GM12878 (cell line): Measurements from ENCODE around the gene ARHGAP26. TPM values are rescaled to one million over a fixed set of nuclear protein-coding genes. Genes with fewer than 3 reads are reported as not detected.

Experiments used
- ASH2L ChIP-seq: fragments of 300-600, 200-600 bp; sonication (generic); IDR thresholded peaks from 2 replicates; pipeline ENCODE4 v1.6.1; 2017; ENCODE audit warnings: low read depth, mild to moderate bottlenecking, borderline replicate concordance
- BCL11A ChIP-seq: IDR thresholded peaks from 2 replicates; pipeline ENCODE4 v1.6.1; 2011; ENCODE audit warnings: low read depth, low read length
- EP300 ChIP-seq, 2 experiments: fragments of 150-350 bp in 1 of 2; IDR thresholded peaks; 2 replicates each; pipeline ENCODE4 v1.6.1; 2011 to 2012; ENCODE audit warnings: low read depth in 2 of 2, low read length in 2 of 2, borderline replicate concordance in 1 of 2, improper control_type of control experiment in 1 of 2, inconsistent platforms in 1 of 2; ENCODE audit not compliant: control insufficient read depth in 1 of 2
- HDAC2 ChIP-seq: fragments of 200-600 bp; sonication (generic); IDR thresholded peaks from 2 replicates; pipeline ENCODE4 v1.6.1; 2017
- HDAC6 ChIP-seq: fragments of 200-600 bp; sonication (generic); IDR thresholded peaks from one replicate; pipeline ENCODE4 v1.8.0; 2017; ENCODE audit warnings: antibody characterized with exemption; ENCODE audit not compliant: unreplicated experiment
- JUND ChIP-seq: IDR thresholded peaks from 2 replicates; pipeline ENCODE4 v1.6.1; 2012; ENCODE audit warnings: low read depth, mild to moderate bottlenecking, low read length, improper control_type of control experiment, moderate library complexity
- MYB ChIP-seq: fragments of 150-350 bp; IDR thresholded peaks from 2 replicates; pipeline ENCODE4 v1.6.1; 2014; ENCODE audit warnings: mild to moderate bottlenecking, low read depth, low read length, borderline replicate concordance
- NFIC ChIP-seq: IDR thresholded peaks from 2 replicates; pipeline ENCODE4 v1.6.1; 2012; ENCODE audit warnings: low read depth, mild to moderate bottlenecking, inconsistent platforms, low read length, moderate library complexity
- NFYB ChIP-seq: IDR thresholded peaks from 2 replicates; pipeline ENCODE4 v1.6.1; 2011; ENCODE audit warnings: low read depth, mild to moderate bottlenecking, low read length, improper control_type of control experiment, moderate library complexity; ENCODE audit not compliant: insufficient read depth
- RCOR1 ChIP-seq: conservative IDR thresholded peaks from 2 replicates; pipeline ENCODE4 v1.6.1; 2012; ENCODE audit warnings: low read depth, low read length, improper control_type of control experiment
- RELA ChIP-seq: fragments of 450-650 bp; IDR thresholded peaks from 2 replicates; pipeline ENCODE4 v1.8.0; 2014; ENCODE audit warnings: borderline replicate concordance; ENCODE audit not compliant: partially characterized antibody
- SIX5 ChIP-seq: IDR thresholded peaks from 2 replicates; pipeline ENCODE4 v1.6.1; 2011; ENCODE audit warnings: mild to moderate bottlenecking, low read depth, low read length, moderate library complexity; ENCODE audit not compliant: severe bottlenecking
- ZNF207 ChIP-seq: fragments of 450-650 bp; IDR thresholded peaks from 2 replicates; pipeline ENCODE4 v1.6.1; 2014; ENCODE audit warnings: antibody characterized with exemption, mild to moderate bottlenecking, borderline replicate concordance
- ZNF217 ChIP-seq: fragments of 450-650 bp; IDR thresholded peaks from 2 replicates; pipeline ENCODE4 v1.6.1; 2017; ENCODE audit warnings: antibody characterized with exemption, mild to moderate bottlenecking
- polyA plus RNA-seq, 11 experiments: library from polyadenylated mRNA; depleted of rRNA in 4 of 11; unstranded in 6 of 11; stranded (reverse) in 5 of 11; fragments of >200 nt; fragmentation: Nextera tagmentation in 4 of 11; fragmentation: Illumina TruSeq in 1 of 11; extraction: Ambion mirVana in 4 of 11; extraction: Trizol in 1 of 11; gene quantifications; 1 replicate in 1 of 11; 2 replicates in 10 of 11; pipeline versions ENCODE4 v1.2.1 to v1.2.3, GENCODE V29; 2011 to 2016; ENCODE audit warnings: inconsistent platforms in 2 of 11, missing spikeins in 2 of 11, low read depth in 1 of 11
- total RNA-seq, 4 experiments: library from RNA; depleted of rRNA in 3 of 4; stranded (reverse); fragments of >200 nt in 3 of 4; fragmentation: Illumina TruSeq in 1 of 4; extraction: Trizol in 1 of 4; gene quantifications; 2 replicates each; pipeline versions ENCODE4 v1.2.1 to v1.2.3, GENCODE V29; 2013 to 2021
- TF ChIP-seq, protein P1 (sequence below): fragments of 450-650 bp; conservative IDR thresholded peaks from 2 replicates; pipeline ENCODE4 v1.6.1; 2017; ENCODE audit warnings: mild to moderate bottlenecking, moderate library complexity
- TF ChIP-seq, protein P2 (sequence below): IDR thresholded peaks from 2 replicates; pipeline ENCODE4 v1.6.1; 2011; ENCODE audit warnings: low read depth, low read length, improper control_type of control experiment, borderline replicate concordance
- TF ChIP-seq, protein P3 (sequence below): fragments of 450-650 bp; IDR thresholded peaks from 2 replicates; pipeline ENCODE4 v1.6.1; 2017; ENCODE audit warnings: mild to moderate bottlenecking, low read depth, inconsistent platforms; ENCODE audit not compliant: poor library complexity, severe bottlenecking
- TF ChIP-seq, protein P4 (sequence below): IDR thresholded peaks from 2 replicates; pipeline ENCODE4 v1.6.1; 2011; ENCODE audit warnings: mild to moderate bottlenecking, low read depth, low read length, moderate library complexity; ENCODE audit not compliant: insufficient replicate concordance

Gene ARHGAP26
- total and polyA plus RNA-seq, 10 of the 15 experiments (the other 5 are each of a cell fraction or from before 2014, with no cell fraction given), result 9.4 to 41.5 (median 19.3) TPM

DNA sequence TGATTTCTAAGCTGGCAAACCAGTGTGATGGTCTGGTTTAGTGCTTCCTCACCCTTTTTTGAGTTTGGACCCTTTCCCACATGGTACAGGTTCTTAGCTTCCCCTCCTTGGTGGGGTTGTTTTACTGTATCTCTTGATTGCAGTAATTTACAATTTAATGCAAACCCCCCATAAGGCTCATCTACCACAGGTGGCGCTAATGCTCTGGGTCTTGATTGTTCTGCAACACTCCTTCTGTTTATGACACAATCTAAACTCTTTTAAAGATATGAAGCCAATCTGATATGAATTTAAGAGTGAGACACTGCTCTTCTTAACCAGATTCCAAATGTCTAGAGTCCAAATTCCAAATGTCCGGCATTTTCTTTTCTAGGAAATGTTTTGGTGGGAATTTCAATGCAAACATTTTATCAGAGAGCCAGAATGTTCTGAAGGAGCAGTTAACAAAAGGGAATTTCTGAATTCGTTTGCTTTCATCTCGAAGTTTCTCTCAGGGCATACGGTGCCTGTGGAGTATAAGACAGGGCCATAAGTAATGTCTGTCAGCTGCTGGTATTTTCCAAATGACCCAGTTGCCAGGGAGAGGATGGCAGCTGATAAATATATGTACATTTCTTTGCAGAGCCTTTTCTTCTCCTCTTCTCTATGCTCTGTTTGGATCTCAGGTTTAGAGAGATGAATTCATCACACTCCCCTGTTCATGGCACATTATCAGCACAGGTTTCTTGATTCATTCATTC, 246.8 kb downstream of the ARHGAP26 start (continued):
- TF ChIP-seq HDAC2 (no peak), ZNF207 (no peak), NFIC (peak; percentile 26; the same call in 1 of the 2 replicates), BCL11A (no peak), HDAC6 (no peak), SIX5 (peak; percentile 9), ASH2L (no peak), NFYB (no peak), JUND (no peak), ZNF217 (no peak), MYB (no peak), RELA (no peak), EP300 (IDR thresholded peaks at IDR 0.05; ENCODE audit: borderline replicate concordance in 1 of 2, control insufficient read depth in 1 of 2, low read depth in 2 of 2, low read length in 2 of 2) (peak in 1 of 2 experiments; percentile 8; a peak in 1 of 4 replicates), RCOR1 (no peak)
- TF ChIP-seq, protein P1, sequence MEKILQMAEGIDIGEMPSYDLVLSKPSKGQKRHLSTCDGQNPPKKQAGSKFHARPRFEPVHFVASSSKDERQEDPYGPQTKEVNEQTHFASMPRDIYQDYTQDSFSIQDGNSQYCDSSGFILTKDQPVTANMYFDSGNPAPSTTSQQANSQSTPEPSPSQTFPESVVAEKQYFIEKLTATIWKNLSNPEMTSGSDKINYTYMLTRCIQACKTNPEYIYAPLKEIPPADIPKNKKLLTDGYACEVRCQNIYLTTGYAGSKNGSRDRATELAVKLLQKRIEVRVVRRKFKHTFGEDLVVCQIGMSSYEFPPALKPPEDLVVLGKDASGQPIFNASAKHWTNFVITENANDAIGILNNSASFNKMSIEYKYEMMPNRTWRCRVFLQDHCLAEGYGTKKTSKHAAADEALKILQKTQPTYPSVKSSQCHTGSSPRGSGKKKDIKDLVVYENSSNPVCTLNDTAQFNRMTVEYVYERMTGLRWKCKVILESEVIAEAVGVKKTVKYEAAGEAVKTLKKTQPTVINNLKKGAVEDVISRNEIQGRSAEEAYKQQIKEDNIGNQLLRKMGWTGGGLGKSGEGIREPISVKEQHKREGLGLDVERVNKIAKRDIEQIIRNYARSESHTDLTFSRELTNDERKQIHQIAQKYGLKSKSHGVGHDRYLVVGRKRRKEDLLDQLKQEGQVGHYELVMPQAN, result no peak
- TF ChIP-seq, protein P2, sequence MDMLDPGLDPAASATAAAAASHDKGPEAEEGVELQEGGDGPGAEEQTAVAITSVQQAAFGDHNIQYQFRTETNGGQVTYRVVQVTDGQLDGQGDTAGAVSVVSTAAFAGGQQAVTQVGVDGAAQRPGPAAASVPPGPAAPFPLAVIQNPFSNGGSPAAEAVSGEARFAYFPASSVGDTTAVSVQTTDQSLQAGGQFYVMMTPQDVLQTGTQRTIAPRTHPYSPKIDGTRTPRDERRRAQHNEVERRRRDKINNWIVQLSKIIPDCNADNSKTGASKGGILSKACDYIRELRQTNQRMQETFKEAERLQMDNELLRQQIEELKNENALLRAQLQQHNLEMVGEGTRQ, result no peak
- TF ChIP-seq, protein P3, sequence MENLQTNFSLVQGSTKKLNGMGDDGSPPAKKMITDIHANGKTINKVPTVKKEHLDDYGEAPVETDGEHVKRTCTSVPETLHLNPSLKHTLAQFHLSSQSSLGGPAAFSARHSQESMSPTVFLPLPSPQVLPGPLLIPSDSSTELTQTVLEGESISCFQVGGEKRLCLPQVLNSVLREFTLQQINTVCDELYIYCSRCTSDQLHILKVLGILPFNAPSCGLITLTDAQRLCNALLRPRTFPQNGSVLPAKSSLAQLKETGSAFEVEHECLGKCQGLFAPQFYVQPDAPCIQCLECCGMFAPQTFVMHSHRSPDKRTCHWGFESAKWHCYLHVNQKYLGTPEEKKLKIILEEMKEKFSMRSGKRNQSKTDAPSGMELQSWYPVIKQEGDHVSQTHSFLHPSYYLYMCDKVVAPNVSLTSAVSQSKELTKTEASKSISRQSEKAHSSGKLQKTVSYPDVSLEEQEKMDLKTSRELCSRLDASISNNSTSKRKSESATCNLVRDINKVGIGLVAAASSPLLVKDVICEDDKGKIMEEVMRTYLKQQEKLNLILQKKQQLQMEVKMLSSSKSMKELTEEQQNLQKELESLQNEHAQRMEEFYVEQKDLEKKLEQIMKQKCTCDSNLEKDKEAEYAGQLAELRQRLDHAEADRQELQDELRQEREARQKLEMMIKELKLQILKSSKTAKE, result no peak
- TF ChIP-seq, protein P4, sequence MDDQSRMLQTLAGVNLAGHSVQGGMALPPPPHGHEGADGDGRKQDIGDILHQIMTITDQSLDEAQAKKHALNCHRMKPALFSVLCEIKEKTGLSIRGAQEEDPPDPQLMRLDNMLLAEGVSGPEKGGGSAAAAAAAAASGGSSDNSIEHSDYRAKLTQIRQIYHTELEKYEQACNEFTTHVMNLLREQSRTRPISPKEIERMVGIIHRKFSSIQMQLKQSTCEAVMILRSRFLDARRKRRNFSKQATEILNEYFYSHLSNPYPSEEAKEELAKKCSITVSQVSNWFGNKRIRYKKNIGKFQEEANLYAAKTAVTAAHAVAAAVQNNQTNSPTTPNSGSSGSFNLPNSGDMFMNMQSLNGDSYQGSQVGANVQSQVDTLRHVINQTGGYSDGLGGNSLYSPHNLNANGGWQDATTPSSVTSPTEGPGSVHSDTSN, result no peak
- TF ChIP-seq, all 136 proteins: peak for 16
